ENCODE data around the gene ATP1A1. TPM values are rescaled to one million over a fixed set of nuclear protein-coding genes. Genes with fewer than 3 reads are reported as not detected.

ATP1A1 gene
- total and polyA plus RNA-seq, 9 of the 15 experiments (the other 6 are each of a cell fraction or from before 2014, with no cell fraction given): 99.3 to 513 (median 234) TPM

- TF ChIP-seq HNRNPK (IDR thresholded peaks at IDR 0.05; ENCODE audit: low read depth, low read length, poor library complexity, severe bottlenecking) (no peak), SMAD4 (CRISPR knock-in tag; conservative IDR thresholded peaks at IDR 0.05) (no peak), ZNF699 (CRISPR knock-in tag; IDR thresholded peaks at IDR 0.05; ENCODE audit: insufficient replicate concordance) (no peak), MECOM (CRISPR knock-in tag; IDR thresholded peaks at IDR 0.05) (no peak), NR1H2 (CRISPR knock-in tag; IDR thresholded peaks at IDR 0.05) (no peak), MXI1 (IDR thresholded peaks at IDR 0.05; ENCODE audit: low read depth, low read length) (no peak), BRF1 (IDR thresholded peaks at IDR 0.05; ENCODE audit: borderline replicate concordance, extremely low read depth, insufficient read length) (no peak), STAT5B (CRISPR knock-in tag; IDR thresholded peaks at IDR 0.05) (no peak), ETV5 (CRISPR knock-in tag; IDR thresholded peaks at IDR 0.05; ENCODE audit: low read depth) (no peak; the same call in 1 of the 2 replicates), NFRKB (IDR thresholded peaks at IDR 0.05; ENCODE audit: low read depth) (no peak), SMC3 (conservative IDR thresholded peaks at IDR 0.05; ENCODE audit: insufficient read depth, low read depth, low read length) (0 out of 2 replicates have a peak, but pooled peaks have one; percentile 3), HBP1 (CRISPR knock-in tag; IDR thresholded peaks at IDR 0.05) (no peak), ZMIZ1 (IDR thresholded peaks at IDR 0.05; ENCODE audit: low read depth in 2 of 2, low read length in 2 of 2) (peak in 1 of 2 experiments; percentile 76; a peak in 2 of 4 replicates), XRCC4 (IDR thresholded peaks at IDR 0.05; ENCODE audit: extremely low read depth, insufficient read depth, insufficient read length) (no peak), GABPA (tag; conservative IDR thresholded peaks at IDR 0.05; ENCODE audit: low read depth) (no peak), SLC30A9 (CRISPR knock-in tag; IDR thresholded peaks at IDR 0.05) (no peak), ZKSCAN1 (IDR thresholded peaks at IDR 0.05; ENCODE audit: low read depth, low read length) (no peak), BCLAF1 (IDR thresholded peaks at IDR 0.05; ENCODE audit: borderline replicate concordance in 1 of 2, control insufficient read depth in 1 of 2, low read depth in 2 of 2, low read length in 1 of 2) (no peak), SMAD3 (CRISPR knock-in tag; conservative IDR thresholded peaks at IDR 0.05) (no peak)
Measured at GRCh38 chr1:116408803-116409720, 36.0 kb downstream of the ATP1A1 start (continued).
